ENCODE results near the gene DUT.

DUT gene

DNA sequence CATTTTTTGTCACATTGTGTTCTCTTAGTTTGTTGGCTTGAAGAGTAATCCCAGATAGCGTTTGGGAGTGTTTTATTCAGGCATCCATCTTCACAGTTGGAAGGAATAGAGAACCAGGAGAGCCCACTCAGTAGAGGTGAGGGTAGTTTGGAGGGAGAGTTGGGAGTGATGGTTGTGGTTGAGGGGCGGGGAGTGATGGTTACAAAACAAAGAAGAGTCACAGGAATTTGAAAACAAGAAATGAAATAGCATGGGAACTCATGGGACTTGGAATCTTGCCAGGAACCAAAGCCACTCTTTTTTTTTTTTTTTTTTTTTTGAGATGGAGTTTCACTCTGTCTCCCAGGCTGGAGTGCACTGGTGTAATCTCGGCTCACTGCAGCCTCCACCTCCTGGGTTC, 36.3 kb downstream of the DUT start:
- in situ Hi-C loops (cut with MboI; ENCODE audit: low sequenced_read_pairs): no loop called here

DNA sequence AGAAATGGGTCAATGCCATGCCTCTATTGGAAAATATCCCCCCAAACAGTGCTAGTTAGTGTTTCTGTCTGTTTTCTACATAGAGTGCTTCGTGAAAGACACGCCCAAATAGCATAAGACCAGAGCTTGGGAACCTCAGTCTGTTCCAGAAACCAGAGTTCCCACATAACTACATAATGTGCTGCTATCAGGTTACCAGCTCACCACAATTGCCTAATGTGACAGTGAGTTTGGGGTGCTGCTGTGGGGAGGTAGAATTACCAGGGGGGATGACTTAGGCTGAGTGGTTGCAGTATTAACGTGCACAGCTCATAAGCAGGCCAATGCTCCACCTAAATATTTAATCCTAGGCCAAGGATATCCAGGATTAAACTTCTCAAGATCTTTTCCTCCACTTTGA, 39.2 kb downstream of the DUT start:
- in situ Hi-C loops (cut with MboI; ENCODE audit: low sequenced_read_pairs): no loop called here

GRCh38 chr15:48371550-48371949, 40.3 kb downstream of the DUT start:
- in situ Hi-C loops (cut with MboI; ENCODE audit: low sequenced_read_pairs): no loop called here

- in situ Hi-C loops (cut with MboI; ENCODE audit: low sequenced_read_pairs): no loop called here
Measured at GRCh38 chr15:48371961-48372360, 40.7 kb downstream of the DUT start.

GRCh38 chr15:48373821-48374451, 42.7 kb downstream of the DUT start:
- in situ Hi-C loops (cut with MboI; ENCODE audit: low sequenced_read_pairs): no loop called here

GRCh38 chr15:48374472-48374871, 43.2 kb downstream of the DUT start:
- in situ Hi-C loops (cut with MboI; ENCODE audit: low sequenced_read_pairs): no loop called here

GRCh38 chr15:48375767-48376166, 44.5 kb downstream of the DUT start:
- in situ Hi-C loops (cut with MboI; ENCODE audit: low sequenced_read_pairs): no loop called here

DNA sequence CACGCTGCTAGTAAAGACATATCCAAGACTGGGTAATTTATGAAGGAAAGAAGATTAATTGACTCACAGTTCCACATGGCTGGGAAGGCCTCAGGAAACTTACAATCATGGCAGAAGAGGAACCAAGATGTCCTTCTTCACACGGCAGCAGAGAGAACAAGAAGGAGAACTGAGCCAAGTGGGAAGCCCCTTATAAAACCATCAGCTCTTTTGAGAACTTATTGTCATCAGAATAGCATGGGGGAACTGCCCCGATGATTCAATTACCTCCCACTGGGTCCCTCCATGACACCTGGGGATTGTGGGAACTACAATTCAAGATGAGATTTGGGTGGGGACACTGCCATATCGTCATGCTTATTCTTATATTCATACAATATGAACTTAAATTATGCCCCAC, 49.0 kb downstream of the DUT start:
- in situ Hi-C loops (cut with MboI; ENCODE audit: low sequenced_read_pairs): no loop called here

DNA sequence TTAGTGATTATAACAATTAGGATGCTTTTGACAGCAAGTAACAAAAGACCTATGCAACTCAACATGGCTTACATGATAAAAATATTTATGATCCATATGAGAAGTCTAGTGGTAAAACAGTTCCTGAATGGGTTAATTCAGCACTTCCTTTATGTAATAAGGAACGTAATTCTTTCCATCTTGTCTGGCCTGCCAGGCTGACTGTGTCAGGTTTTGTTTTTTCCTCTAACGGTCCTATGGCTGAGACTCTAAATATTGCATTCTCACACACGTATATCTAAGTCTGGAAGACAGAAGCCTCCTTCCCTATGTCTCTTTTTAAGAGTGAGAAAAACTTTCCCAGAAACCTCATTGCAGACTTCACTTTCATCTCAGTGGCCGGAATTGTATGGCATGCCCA, 50.6 kb downstream of the DUT start:
- in situ Hi-C loops (cut with MboI; ENCODE audit: low sequenced_read_pairs): no loop called here

GRCh38 chr15:48383031-48383430, 51.8 kb downstream of the DUT start:
- in situ Hi-C loops (cut with MboI; ENCODE audit: low sequenced_read_pairs): no loop called here

DNA sequence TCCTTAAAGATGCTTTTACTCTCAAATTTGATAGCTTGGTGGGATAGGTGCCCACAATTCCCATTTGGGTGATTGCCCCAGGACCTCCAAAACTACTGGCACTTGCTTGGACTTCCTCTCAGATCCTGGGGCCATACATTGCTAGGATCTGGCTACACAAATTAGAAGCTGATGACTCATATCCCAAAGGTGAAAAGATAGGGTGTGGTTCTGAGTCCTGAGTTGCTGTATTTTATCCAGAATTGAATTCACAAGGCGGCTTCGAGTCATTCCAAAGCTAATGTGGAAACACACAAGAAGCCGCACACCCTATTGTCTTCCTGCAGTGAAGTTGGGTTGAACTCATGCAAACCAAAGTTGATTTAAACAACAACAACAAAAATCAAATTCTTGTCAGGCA, 53.4 kb downstream of the DUT start:
- in situ Hi-C loops (cut with MboI; ENCODE audit: low sequenced_read_pairs): no loop called here

DNA sequence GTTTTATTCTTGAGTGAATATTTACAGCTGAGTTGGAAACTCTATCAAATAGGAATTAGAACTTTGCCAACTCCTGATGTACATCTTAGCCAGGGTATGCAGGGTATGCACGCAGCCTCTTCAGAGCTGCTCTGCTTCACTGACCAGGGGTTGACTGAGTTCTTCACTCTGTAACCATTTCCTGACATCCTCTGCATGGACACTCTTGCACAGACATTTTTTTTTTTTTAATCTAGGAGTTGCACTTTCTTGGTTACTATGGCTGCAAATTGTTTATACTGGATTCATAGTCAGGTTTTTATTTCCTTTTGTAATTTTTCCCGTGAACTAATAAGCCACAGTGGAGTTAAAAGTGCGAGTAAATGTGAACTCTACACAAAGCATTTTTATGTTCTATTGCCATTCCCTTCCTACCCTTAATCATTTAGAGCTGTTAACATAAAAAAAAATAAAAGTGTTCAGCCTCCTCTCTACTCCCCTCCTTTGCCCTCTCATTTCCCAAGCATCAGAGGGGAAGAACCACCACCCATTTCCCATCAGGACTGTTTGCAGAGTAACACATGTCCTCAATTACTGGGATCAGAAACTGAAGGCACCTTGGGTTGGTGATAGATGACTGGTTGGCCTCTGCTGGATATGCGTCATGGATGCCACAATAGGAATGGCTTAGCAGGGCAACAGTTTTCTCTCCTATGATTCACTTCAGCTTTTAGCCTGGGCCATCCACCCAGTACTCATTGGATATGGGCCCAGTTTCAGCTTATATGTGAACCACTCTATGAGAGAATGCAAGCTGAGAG, 54.0 kb downstream of the DUT start:
- in situ Hi-C loops (cut with MboI; ENCODE audit: low sequenced_read_pairs): no loop called here

GRCh38 chr15:48388016-48388851, 57.0 kb downstream of the DUT start:
- in situ Hi-C loops (cut with MboI; ENCODE audit: low sequenced_read_pairs): no loop called here

GRCh38 chr15:48388910-48389309, 57.7 kb downstream of the DUT start:
- in situ Hi-C loops (cut with MboI; ENCODE audit: low sequenced_read_pairs): no loop called here

GRCh38 chr15:48389691-48390143, 58.5 kb downstream of the DUT start:
- in situ Hi-C loops (cut with MboI; ENCODE audit: low sequenced_read_pairs): no loop called here

DNA sequence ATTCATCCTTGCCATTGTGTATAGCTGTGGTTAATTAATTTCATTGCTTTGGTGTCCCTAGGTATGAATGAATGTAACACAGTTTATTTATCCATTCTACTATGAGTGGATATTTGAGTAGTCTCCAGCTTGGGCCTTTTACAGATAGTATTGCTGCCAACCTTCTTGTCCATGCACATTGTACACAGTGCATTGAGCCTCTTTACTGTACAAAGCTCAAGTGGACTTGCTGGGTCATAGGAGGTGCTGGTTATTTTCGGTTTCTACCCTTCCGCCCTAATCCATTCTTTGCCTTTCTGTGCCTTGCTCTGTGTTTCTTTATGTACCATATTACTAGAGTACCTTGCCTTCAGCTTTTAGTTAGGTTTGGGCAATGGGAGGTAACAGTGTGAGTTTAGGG, 60.7 kb downstream of the DUT start:
- in situ Hi-C loops (cut with MboI; ENCODE audit: low sequenced_read_pairs): no loop called here

GRCh38 chr15:48392356-48392755, 61.1 kb downstream of the DUT start:
- in situ Hi-C loops (cut with MboI; ENCODE audit: low sequenced_read_pairs): no loop called here

All from HL-60/S4 treated with phorbol 12-myristate 13-acetate at 8.2 ng/mL for 4 days and 3 days (cell line).